ENCODE measurements around the gene ADRA2A.

ADRA2A gene

DNA sequence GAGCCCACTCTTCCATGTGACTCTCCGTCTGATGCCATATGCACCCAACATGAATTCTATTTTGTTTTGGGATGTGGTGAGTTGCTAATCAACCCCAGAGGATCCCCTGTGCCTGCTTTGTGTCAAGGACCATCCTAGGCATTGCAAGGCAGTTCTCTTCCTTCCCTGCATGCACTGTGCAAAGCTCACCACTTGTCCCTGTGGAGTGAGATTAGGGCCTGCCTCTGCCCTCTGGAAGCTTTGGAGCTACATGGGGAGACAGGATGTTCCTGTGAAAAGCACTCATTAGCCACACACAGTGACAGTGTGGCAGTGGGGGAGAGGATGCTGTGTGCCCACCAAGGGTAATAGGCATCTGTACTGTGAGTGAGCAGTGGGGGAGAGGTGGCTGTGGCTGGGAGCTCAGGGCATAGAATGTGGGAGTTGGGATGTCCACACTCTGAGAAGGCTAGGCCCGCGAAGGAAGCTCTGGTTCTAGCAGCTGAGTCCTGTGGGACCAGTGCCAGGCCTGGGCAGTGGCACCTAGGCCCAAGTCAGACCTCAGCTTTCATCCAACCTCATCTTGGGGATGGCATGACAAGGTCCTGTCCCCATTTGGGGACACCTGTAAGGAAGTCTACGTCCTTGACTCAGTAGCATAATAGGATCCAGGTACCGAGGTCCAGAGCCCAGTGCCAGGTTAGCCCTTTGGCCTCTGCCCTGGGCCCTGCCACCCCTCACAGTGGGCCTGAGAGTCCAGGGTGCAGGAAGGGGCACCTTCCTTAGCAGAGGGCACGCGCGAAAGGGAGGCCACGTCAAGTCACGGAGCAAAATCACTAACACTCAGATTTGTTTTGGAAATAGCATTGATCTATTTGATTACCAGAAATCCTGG is 6.6 kb downstream of the ADRA2A start:
- DNase-seq (ENCODE audit: low read depth in 2 of 2, low spot score in 1 of 2) = no peak

DNA sequence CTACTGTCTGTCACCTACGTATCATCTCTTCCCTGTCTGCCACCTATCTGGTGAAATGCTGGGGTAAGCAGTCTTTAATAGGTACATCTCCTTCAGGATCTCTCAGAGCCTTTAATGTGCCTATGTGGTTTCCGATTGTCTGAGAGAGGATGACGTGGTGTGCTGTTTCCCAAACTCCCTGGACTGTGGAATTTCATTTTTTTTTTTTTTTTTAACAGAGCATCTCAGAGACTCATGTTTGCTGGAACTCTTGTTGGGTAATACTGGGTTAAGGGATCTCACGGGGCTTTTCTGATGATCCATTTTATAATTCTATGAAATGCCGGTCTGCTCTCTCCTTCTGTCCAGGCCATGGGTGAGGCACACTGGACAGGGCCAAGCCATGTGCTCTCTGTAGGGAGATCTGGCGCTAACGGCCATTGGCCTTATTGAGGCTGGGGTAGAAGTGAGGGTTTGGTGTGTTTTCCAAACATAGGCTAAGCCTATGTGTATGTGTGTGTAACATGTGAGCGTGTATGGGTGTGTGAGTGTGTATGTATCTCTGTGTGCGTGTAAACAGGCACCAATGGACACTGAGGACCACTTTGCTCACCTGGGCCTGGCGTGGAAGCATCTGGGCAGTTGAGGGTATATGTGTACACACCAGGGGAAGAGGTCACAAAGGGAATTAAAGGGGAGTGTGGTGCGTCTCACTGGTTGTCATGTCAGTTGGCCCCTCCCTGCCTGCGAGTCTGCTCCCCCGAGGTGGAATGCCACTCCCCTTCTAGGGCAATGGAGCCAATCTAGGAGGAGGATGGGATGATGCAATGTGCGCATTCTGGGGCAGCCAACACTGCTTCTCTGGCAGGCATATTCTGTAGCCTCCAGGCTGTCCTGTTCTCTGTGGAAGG is 7.8 kb downstream of the ADRA2A start:
- DNase-seq (ENCODE audit: low read depth in 2 of 2, low spot score in 1 of 2) = no peak

GRCh38 chr10:111085690-111086353 is 9.0 kb downstream of the ADRA2A start:
- no peak for DNase-seq (ENCODE audit: low read depth in 2 of 2, low spot score in 1 of 2)

DNA sequence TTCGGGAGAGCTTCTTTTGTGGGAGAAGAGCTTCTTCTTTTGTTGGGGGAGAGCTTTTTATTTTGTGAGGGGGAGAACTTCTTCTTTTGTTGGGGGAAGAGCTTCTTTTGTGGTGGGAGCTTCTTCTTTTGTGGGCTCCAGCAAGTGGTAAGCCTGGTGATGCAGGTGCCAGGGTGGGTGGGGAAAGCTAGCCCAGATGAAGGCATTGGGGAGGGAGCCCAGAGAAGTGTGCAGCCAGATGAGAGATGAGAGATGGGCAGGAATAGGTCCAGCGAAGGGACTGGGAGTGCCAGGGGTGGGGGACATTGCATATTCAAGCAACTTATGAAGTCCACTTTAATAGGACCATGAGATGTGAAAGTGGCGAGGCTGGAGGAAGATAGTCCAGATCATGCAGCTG is 9.7 kb downstream of the ADRA2A start:
- DNase-seq (ENCODE audit: low read depth in 2 of 2, low spot score in 1 of 2) = no peak

DNA sequence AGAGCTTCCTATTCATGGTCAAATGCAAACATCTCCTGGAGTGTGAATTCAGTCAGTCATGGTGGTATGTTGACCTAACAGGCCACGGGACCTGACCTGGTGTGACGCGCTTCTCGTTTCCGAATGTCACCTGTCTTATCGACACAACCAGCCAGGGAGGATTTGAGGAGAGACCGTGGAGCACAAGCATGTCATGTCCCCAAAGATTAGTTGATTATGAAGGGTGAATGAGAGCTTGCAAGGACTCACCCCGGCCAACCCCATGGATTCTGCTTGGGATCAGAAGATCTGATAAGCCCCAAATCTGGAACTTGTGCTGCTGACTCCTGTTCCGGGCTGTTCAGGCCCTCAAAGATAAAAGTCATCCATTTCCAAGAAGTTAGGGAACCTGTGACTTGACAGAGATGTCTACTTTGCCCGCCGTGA is 10.5 kb downstream of the ADRA2A start:
- no peak for DNase-seq (ENCODE audit: low read depth in 2 of 2, low spot score in 1 of 2)

DNA sequence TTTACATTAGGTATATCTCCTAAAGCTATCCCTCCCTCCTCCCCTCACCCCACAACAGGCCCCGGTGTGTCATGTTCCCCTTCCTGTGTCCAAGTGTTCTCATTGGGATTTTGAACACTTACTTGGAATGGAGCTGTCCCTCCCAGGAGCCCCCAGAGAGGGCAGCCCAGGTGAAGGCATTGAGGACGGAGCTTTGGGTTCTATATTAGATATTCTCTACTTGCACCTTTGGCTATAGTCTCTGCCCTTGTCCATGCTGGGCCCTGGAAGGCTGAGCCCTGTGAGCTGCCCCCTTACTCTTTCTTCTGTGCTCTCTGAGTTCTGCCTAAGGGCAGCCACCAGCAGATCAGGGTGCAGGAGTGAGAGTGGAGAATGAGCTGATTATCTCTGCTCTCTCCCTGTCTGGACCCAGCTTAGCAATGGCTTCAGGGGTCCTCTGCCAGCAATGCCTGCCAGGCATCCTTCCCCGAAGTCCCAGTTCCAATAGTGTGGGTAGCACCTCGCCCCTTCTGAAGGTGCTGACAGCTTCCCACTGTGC is 11.2 kb downstream of the ADRA2A start:
- DNase-seq (ENCODE audit: low read depth in 2 of 2, low spot score in 1 of 2) = no peak

- DNase-seq (ENCODE audit: low read depth in 2 of 2, low spot score in 1 of 2) = no peak
Observed at GRCh38 chr10:111089293-111089692, 12.5 kb downstream of the ADRA2A start.

GRCh38 chr10:111091833-111092232 is 15.0 kb downstream of the ADRA2A start:
- no peak for DNase-seq (ENCODE audit: low read depth in 2 of 2, low spot score in 1 of 2)

- no peak for DNase-seq (ENCODE audit: low read depth in 2 of 2, low spot score in 1 of 2)
Observed at GRCh38 chr10:111093741-111094380, 17.0 kb downstream of the ADRA2A start.

DNA sequence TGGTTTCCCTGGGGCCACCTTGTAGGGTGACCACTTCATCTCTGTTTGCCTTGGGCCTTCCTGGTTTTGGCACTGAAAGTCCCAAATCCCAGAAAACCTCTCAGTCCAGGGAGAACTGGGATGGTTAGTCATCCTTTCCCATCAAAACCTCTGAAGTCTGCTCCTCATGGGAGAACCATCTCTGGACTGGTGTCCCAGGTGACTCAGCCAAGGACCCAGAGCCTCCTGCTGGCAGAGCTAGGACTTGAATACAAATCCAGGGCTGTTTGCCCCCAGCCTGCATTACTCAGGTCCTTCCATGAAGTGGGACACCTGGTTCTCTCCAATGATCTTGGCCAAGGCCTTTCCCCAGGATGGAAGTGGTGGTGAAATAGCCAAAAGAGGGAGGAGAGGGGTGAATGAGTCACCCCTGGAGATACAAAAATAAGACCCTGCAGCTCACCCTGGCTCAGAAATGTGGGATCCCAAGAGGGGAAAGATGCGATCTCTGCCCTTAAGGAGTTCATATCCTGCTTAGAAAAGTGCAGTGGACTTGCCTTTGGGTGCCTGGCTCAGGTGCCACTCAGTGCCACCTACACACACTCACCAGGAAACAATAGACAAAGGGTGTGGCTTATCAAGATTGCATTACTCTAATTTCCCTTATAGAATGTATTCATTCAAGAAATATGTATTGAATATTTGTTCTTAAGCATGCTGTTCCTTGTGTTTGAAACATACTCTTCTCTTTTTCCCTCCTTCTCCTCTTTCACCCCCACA is 22.0 kb downstream of the ADRA2A start:
- no peak for DNase-seq (ENCODE audit: low read depth in 2 of 2, low spot score in 1 of 2)

GRCh38 chr10:111100198-111100597 is 23.4 kb downstream of the ADRA2A start:
- DNase-seq (ENCODE audit: low read depth in 2 of 2, low spot score in 1 of 2) = no peak

DNA sequence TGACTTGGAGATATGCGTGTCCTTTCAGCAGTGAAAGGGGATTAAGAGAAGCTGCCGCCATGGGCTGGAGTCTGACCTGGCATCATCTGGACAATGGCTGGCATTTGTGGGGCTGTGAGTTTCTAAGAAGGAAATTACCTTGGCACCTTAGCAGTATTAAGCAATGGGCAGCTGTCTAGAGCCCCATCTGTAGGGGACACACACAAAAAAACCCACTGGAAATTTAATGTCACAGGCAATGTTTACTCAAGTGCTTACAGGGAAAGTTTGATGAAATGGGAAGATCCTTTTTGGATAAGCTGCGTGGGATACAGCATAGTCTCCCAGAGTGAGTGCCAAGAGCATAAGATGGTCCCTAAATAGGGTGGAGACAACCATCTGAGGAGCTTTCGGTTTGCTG is 25.0 kb downstream of the ADRA2A start:
- DNase-seq (ENCODE audit: low read depth in 2 of 2, low spot score in 1 of 2) = no peak

- DNase-seq (ENCODE audit: low read depth in 2 of 2, low spot score in 1 of 2) = no peak
Observed at GRCh38 chr10:111102359-111102837, 25.6 kb downstream of the ADRA2A start.

- DNase-seq (ENCODE audit: low read depth in 2 of 2, low spot score in 1 of 2) = no peak
Observed at GRCh38 chr10:111103196-111103840, 26.5 kb downstream of the ADRA2A start.

- DNase-seq (ENCODE audit: low read depth in 2 of 2, low spot score in 1 of 2) = no peak
Observed at GRCh38 chr10:111104811-111105210, 28.0 kb downstream of the ADRA2A start.

- DNase-seq (ENCODE audit: low read depth in 2 of 2, low spot score in 1 of 2) = no peak
Observed at GRCh38 chr10:111106081-111106480, 29.3 kb downstream of the ADRA2A start.

DNA sequence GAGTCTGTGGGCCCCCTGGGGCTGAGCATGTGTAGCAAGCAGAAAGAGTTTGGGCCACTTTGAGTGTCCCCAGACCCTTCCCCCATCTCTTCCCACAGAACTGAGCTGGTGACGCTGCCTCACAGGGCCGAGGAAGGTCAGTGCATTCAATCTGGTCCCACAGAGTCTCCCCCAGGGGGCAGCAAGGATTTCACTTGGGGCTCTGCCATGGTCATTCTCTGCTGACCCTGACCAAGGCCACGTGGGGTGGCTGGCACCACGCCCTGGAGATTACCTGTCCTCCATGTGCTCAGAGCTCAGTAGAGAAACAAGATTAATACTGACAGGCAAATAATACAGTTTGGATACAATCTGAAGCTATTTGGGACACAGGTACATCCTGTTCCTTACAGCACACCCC is 30.2 kb downstream of the ADRA2A start:
- DNase-seq (ENCODE audit: low read depth in 2 of 2, low spot score in 1 of 2) = no peak

DNA sequence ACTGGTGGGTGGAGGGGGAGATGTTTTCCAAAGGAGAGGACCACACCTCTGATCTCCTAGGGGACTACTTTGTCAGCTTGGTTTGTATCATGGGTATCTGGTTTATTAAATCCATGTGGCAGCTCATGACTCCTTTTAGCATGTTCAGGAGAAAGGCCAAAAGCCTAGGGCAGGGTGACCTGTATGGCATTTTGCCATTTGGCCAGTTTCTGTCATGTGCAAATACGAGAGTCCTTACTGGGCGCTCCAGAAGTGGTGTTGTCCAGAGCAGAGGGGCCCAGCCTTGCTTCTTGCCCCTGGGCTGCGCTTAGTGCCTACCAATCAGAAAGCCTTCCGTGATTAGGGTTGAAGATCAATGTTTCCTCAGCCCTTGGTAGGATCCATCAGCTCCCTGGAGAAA is 31.0 kb downstream of the ADRA2A start:
- no peak for DNase-seq (ENCODE audit: low read depth in 2 of 2, low spot score in 1 of 2)

DNA sequence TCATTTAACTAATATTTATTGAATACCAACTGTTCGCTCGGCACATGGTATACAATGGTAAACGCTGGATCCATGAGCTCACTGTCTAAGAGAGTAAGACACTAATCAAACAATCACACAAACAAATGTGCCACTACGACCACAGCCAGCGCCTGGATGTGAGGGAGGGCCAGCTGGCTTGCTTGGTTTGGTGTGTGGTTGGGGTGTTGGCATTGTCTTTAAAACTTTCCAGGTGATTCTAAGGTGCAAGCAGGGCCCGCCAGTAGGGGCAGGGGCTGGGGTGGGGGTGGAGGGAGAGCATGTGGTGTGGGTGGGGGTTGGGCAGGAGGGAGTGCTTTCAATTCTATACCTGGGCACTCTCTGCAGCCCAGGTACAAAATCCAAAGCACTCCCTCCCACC is 31.6 kb downstream of the ADRA2A start:
- DNase-seq (ENCODE audit: low read depth in 2 of 2, low spot score in 1 of 2) = no peak

Data from stimulated activated CD8-positive, alpha-beta memory T cell treated with anti-CD3 and anti-CD28 coated beads, Interleukin-4, amount 100 ng/mL, for 4 hours (primary cell).